Hypothalamus (tissue), 51 donors: ENCODE data around the gene ZFYVE1.

Experiments used
- DNase-seq, 51 donors: peaks; one replicate each; lab custom pipeline; 2025; lab: John Stamatoyannopoulos, UW

ZFYVE1 gene

GRCh38 chr14:72925815-72926291, 101.1 kb downstream of the ZFYVE1 start:
- no peak for DNase-seq

- no peak for DNase-seq
These were observed 101.6 kb downstream of the ZFYVE1 start for GRCh38 chr14:72925171-72925759.

- DNase-seq, result no peak
These were observed 102.6 kb downstream of the ZFYVE1 start for GRCh38 chr14:72924337-72924736.

GRCh38 chr14:72921396-72921795, 105.5 kb downstream of the ZFYVE1 start:
- no peak for DNase-seq

- no peak for DNase-seq
These were observed 106.9 kb downstream of the ZFYVE1 start for GRCh38 chr14:72920008-72920407.
